DMS153 (cell line): ENCODE results near the gene LASP1NB.
"Not testable (repeated sequence)": the region's sequence is repeated elsewhere in the genome, so short reads cannot be mapped to it uniquely, and the experiment has no call there.

Source experiments
- DNase-seq: peaks from one replicate; lab custom pipeline; 2025; lab: John Stamatoyannopoulos, UW

The LASP1NB gene

GRCh38 chr17:38897176-38897575 lies 28.2 kb upstream of the LASP1NB start:
- DNase-seq, result no peak

GRCh38 chr17:38897671-38898290 lies 27.6 kb upstream of the LASP1NB start:
- DNase-seq, result no peak

GRCh38 chr17:38898291-38898679 lies 27.1 kb upstream of the LASP1NB start:
- no peak for DNase-seq

GRCh38 chr17:38898812-38899348 lies 26.5 kb upstream of the LASP1NB start:
- no peak for DNase-seq

GRCh38 chr17:38899421-38899820 lies 26.0 kb upstream of the LASP1NB start:
- no peak for DNase-seq

- no peak for DNase-seq
Measured at GRCh38 chr17:38900978-38901656, 24.3 kb upstream of the LASP1NB start.

DNA sequence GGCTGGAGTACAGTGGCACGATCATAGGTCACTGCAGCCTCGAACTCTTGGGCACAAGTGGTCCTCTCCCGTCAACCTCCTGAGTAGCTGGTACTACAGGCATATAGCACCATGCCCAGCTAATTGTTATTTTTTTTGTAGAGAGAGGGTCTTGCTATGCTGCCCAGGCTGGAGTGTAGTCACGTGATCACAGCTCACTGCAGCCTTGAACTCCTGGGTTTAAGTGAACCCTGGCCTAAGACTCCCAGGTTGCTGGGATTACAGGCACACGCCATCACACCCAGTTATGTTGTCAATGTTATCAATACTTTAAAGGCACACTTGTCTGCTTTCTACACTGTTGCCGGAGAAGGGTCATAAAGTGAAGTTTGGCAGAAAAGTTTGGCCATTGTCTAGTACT lies 22.0 kb upstream of the LASP1NB start:
- no peak for DNase-seq

GRCh38 chr17:38904892-38905291 lies 20.5 kb upstream of the LASP1NB start:
- DNase-seq, result no peak

GRCh38 chr17:38905375-38905774 lies 20.0 kb upstream of the LASP1NB start:
- DNase-seq, result no peak

DNA sequence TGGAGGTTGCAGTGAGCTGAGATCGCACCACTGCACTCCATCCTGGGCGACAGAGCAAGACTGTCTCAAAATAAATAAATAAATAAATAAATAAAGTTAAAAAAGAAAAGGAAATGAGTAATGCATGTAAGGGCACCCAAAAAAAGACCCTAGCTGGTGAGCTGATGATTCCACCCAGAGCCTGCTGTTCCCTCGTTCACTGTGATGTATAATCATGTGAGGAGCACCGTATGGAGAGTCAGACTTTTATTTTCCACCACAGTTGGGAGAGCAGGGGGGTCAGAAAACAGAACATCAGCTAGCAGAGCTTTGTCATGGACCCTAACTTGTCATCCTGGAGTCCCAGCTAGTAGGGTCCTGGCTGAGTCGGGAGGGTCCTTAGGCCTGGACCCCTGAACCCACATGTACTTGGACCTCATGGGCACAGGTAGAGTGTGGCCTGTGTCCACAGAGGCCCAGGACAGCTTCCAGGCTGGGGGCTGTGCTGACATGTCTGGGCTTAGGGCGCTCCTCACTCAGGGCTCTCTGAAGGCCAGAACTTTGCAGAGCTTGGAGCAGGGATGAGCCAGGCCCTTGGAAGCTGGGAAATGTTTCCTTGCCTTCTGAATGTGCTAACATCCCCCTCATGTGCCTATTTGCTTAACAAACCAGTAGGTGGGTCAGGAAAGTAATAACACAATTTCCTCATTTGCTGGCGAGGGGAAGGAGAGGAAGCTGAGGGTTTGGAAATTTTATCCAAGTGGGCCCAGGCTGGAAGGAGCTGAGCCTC lies 18.8 kb upstream of the LASP1NB start:
- no peak for DNase-seq

GRCh38 chr17:38907930-38908675 lies 17.3 kb upstream of the LASP1NB start:
- no peak for DNase-seq

- DNase-seq, result no peak
Measured at GRCh38 chr17:38908676-38909181, 16.7 kb upstream of the LASP1NB start.

DNA sequence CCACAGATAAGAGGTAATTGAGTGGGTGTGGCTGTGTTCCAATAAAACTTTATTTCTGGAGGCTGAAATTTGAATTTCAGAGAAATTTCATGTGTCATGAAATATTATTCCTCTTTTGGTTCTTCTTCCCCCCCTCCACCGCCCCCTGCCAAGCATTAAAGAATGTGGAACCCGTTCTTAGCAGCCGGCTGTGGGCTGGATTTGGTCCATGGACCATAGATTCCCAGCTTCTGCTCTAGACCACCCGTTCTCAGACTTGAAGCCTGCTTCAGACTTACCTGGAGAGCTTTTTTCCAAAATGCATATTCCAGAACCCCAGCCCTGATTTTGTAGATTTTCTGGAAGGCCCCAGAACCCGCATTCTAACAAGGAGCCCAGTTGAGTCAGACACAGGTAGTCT lies 15.1 kb upstream of the LASP1NB start:
- no peak for DNase-seq

GRCh38 chr17:38911081-38911730 lies 14.2 kb upstream of the LASP1NB start:
- DNase-seq, result no peak

- DNase-seq, result not testable (repeated sequence)
Measured at GRCh38 chr17:38911731-38912081, 13.7 kb upstream of the LASP1NB start.

DNA sequence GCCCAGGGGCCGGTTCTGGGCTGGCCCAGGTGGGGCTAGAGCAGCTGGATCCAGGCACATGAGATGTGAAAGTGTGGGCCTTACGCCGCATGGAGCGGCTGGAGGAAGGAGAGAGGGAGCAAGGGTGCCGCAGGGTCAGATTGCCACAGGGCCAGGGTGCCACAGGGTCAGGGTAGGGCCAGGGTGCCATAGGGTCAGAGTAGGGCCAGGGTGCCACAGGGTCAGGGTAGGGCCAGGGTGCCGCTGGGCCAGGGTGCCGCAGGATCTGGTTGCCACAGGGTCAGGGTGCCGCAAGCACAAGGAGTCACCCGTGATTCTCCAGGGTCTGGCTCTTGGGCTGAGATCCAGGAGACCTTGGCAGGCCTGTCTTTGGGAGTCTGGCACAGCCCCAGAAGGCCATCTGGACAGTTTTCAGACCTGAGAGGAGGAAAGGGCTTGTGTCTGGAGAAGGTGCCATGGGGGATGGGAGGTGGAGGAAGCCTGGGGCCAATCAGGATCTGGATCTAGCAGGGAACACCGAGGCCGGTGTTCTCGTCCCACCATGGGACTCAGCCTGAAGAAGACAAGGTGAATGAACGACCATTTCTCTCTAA lies 13.1 kb upstream of the LASP1NB start:
- DNase-seq, result no peak

GRCh38 chr17:38914741-38915638 lies 10.4 kb upstream of the LASP1NB start:
- no peak for DNase-seq

DNA sequence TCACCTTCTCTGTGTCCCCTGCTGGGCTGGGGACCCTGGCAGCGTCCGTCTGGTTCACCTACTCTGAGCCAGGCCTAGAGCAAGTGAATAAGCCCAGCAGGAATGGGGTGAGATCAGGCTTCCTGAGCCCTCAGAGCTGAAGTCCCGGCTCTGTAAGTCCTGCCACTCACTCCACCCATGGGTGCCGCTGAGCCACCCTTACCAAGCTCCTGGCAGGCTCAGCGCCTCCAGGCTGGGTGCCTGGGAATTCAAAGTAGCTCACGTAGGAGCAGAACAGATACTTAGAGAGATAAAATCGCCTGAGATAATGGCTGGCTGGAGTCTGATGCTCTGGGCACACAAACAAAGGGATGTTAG lies 9.8 kb upstream of the LASP1NB start:
- DNase-seq, result no peak

GRCh38 chr17:38916771-38917170 lies 8.6 kb upstream of the LASP1NB start:
- DNase-seq, result no peak

GRCh38 chr17:38917259-38917658 lies 8.2 kb upstream of the LASP1NB start:
- no peak for DNase-seq
